Activated CD4-positive, CD25-positive, alpha-beta regulatory T cell (primary cell): ENCODE measurements around the gene TBC1D7.

ENCODE experiments used
- DNase-seq, 4 experiments: peaks; one replicate each; lab custom pipeline; 2025; lab: John Stamatoyannopoulos, UW

Gene TBC1D7

DNA sequence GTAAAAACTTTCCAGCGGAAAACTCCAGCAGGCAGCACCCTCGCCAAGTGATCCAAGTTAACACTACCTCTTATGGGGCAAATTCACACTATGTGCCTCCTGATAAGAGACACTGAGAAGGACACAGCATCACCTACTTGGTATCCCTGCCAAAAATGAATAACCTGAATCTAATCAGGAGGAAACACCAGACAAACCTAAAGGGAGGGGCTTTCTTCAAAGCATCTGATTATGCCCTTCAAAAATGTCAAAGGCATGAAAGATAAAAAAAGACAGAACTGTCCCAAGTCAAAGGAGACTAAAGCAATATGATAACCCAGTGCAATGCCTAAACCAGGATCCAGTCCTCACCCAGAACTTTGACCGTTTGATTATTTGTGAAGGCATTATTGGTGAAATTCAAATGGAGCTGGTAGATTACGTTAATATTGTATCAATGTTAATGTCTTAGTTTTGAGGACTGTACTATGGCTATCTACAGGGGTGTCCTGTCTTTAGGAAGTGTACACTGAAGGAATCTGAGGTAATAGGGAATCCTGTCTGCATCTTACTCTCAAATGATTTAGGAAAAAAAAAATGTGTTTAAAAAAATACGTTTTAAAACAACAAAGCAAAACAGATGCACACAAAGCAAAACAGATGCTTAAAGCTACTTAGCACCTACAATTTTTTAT is 8.3 kb downstream of the TBC1D7 start:
- DNase-seq = no peak

DNA sequence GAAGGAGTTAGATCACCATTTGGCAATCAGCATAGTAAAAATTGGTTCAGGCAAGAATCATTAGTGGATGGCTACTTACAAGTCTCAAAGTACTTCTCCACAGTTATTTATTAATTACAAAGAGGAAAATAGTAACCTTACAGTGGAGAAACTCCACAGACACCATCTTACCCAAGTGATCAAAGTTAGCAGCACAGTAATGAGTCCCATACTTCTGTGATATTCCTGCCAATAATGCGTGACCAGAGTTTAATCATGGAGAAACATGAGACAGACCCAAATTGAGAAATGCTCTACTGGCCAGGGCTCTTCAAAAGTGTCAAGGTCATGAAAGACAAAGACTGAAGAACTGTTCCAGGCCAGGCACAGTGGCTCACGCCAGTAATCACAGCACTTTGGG is 9.5 kb downstream of the TBC1D7 start:
- no peak for DNase-seq

DNA sequence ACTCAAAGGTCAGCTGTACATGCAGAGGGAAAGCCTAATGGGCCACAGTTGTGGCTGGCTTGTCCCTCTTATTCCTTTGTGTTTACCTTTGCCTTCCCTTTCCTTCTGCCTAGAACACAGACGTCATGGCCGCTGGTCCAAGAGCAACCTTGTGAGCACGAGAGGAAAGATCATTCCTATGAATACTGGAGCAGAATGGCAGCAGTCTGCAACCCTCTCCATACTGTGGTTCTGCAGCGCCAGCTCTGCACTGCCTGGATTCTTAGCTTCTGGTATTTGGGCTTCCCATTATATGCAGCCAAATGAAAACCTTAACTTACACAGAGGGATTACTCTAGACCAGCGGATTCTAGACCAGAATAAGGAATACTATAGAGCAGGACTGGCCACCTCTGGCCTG is 12.4 kb downstream of the TBC1D7 start:
- DNase-seq = no peak

DNA sequence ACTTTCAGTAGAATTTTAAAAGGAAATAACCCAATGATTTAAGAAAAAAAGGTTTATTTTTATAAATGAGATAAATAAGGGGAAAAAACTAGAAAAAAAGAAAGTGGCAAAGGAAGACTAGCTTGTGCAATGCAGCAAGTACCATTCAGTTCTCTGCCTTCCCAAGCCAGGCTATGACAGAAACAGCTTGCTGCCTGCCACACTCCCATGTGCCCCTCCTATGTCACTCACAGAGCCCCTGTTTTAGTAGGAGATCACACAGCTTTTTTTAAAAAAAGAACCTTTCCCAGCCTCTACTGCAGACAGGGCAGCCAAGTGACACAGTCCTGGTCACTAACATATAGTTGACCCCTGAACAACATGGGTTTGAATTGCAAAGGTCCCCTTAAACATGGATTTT is 13.5 kb downstream of the TBC1D7 start:
- no peak for DNase-seq

DNA sequence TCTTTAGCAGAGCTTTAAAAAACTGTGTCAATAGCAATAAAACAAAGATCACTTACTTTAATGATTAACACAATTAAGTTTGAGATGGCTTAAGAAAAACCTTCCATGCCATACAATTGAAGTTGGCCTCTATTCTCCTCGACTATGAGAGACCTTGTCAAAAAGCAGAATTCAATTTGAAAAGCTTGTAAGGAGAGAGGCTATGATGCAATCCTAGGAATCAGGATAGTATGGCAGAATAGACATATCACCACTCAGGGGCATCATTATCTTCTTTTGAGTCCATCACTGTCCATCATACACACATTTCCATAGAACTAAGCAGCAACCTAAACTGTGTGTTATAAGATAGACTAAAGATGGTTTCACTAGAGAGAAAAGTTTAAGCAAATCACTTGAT is 17.2 kb downstream of the TBC1D7 start:
- DNase-seq = no peak

DNA sequence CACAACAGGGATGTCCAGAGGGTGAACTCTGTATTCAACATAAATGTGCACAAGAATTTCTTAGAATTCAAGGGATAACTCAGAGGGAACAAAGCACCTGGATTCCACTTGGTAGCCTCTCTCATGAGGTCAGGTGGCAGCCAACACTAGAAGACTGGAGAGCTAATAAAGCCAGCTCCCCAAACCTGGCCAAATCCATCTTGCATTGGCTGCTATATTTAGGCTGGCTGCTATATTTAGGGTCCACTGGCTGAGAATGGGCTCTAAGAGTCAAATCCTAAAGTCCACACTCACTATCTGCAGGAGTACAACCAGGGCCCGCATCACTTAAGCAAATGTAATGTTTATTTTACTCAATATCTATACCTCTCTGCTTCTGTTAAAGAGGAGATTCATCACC is 20.0 kb downstream of the TBC1D7 start:
- no peak for DNase-seq

DNA sequence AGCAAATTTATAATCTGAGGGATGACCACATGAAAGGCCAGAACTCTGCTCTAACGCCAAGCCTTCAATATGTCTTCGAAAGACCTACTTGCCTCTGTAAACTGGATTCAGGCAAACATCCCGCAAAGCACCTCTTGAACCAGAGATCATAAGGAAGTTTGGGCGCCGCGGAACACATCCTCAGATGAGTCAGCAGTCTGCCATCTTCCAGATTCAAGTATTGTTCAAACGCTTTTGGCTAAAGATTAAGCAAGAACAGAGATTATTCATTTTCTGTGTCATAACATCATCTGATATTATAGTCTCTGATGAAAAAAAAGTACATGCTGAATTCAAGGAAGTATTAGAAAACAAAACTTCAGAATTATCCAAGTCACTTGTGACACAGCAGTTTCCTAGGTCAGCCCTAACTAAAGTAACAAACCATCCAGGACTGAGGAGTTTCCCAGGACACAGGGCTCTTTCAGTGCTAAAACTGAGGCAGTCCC is 20.8 kb downstream of the TBC1D7 start:
- no peak for DNase-seq

DNA sequence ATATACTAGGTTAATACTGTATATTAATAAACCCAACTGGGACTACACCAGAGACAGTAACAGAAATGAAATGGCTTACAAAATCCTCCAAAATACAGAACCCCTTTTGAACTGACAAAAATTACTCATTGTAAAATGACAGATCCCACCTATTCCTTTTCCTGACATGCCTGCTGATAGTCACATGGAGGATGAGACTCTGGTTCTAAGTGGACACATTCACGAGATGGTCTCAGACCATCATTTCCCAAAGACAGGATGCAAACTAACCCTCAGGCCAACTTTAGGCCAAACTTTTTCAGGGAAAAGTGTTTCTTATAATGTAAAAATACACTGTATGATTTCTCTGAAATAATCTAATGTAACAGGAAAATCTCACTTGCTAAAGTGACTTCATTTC is 22.5 kb downstream of the TBC1D7 start:
- DNase-seq = no peak

DNA sequence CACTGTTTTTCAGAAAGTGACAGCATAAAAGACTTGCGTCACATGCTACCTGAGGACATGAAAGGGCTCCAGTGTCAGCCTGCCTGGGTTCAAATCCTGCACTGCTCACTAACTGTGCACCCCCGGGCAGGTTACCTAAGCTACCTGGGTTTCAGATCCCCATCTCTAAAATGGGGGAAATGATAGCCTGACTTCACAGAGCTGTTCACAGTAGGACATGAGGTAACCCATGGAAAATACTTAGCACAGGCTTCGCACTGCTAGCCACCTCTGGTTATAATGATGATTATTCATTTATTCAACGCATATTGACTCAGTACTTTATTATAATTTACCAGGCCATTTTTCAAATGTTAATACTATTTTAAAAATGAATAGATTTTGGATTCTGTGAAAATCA is 23.0 kb downstream of the TBC1D7 start:
- no peak for DNase-seq

DNA sequence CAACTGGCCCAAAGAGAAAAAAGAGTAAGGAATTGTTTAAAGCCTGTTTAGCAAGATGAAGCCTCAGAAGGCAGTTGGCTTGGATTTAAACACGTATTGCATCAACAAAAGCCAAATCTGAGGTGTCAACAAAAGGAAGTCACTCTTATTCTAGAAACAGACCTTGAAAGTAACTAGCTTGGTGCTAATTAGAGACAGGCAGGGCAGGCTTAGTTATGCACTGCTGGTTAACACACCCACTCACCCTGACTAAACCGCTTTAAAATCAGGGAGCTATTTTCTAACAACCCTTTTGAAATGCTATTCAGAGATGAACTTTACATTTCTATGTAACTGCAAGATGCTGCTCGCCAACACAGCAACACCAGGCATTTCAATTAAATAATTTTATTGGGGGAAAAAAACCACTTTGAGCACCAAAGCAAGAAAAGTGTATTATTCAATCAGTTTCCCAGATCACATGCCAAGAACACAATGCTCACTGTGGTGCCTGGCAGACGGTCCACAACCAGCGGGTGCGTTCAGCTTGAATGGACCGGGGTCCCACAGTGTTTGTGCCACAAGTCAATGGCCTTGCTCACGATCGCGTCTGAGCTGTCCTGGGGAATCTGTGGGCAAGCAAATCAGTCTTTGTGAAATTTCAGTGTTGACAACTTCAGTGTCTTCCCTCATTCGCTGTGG is 23.6 kb downstream of the TBC1D7 start:
- DNase-seq = no peak

DNA sequence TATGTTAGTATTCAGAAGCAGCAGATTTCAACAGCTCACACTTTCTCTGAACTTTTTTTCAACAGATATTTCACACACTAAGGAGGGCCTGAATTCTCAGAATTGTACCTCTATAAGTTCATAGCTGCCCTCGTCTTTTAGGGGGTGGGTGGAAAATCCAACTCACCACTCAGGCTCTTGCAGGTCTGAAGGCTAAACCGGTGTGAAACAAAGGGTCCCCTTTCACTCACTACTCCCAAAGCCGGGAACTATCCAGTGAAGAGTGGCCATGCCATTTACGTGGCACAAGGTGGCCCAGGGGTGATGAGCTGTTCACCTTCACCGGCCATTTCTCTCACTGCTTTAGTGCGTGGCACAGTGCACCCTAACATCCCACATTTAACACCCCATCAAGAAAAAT is 24.2 kb downstream of the TBC1D7 start:
- no peak for DNase-seq

DNA sequence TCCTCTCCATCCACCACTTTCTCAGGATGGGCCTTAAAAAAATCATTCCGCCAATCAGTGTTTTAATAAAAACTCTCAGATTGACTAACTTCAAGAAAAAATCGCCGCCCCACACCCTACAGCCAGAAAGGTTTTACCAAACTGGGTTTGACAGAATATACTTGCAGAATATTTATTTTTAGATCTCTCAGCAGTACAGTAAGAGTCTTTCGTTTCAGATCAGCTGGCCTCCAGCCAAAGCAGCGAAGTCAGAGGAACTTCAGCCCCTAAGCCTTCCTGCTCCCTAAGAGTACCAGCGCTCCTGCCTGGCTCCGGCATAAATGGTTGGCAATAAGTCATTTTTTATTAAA is 24.7 kb downstream of the TBC1D7 start:
- no peak for DNase-seq

DNA sequence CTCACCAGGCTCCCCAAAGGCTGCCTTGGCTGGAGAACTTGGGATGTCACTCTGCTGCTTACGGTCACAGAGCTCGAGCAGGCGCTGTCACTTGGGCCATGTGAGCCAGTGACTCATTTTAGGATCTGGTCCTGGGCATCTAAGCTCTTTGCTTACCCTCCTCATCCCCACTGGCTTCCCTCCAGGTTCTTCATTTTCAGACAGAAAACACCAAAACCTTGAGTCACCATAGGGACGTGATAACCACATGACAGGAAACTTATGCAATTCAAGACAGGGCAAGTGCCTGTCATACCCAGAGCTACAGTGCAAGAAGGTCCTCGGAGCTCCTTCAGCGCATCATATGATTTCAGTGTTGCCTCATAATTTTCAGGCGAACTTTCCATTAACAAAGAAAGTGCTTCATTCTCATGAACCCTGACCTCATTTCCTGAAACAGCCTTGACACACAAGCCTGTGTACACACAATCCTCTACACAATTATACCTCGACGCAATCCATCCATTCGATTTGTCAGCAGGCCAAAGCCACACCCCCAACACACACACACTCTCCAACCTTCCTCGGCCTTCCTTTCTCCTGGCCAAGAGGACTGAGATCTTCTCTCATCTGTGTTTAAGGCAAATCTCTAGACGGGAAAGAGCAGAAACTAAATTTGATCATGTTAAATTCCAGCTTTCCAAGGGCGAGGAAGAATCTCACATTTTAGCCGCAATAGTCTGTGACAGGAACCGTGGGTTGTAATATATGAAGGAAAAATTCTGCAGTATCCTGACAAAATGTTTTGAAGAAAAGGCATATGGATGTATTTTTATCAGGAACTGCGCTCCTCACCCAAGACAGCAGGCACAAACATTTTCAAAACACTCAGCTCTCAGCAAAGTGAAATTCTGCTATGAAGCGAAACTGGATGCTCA is 25.3 kb downstream of the TBC1D7 start:
- no peak for DNase-seq

DNA sequence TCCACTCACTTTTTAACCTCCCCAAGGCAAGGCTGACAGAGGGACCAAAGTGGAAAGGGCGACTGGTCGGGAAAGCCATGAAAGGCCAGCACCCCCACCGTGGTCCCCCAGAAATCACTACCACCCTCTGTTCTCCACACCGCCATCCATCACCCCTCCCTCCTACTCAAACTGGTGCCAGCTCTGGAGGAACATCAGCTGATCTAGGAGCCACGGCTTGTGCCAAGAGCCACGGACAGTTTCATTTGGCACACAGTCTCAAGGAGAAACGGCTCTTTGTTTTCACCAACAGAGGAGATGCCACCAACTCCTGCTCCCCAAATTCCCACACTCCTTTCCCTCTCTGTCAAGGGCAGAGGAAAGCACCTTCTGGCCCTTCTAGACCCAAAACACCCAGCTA is 26.0 kb downstream of the TBC1D7 start:
- DNase-seq = no peak

DNA sequence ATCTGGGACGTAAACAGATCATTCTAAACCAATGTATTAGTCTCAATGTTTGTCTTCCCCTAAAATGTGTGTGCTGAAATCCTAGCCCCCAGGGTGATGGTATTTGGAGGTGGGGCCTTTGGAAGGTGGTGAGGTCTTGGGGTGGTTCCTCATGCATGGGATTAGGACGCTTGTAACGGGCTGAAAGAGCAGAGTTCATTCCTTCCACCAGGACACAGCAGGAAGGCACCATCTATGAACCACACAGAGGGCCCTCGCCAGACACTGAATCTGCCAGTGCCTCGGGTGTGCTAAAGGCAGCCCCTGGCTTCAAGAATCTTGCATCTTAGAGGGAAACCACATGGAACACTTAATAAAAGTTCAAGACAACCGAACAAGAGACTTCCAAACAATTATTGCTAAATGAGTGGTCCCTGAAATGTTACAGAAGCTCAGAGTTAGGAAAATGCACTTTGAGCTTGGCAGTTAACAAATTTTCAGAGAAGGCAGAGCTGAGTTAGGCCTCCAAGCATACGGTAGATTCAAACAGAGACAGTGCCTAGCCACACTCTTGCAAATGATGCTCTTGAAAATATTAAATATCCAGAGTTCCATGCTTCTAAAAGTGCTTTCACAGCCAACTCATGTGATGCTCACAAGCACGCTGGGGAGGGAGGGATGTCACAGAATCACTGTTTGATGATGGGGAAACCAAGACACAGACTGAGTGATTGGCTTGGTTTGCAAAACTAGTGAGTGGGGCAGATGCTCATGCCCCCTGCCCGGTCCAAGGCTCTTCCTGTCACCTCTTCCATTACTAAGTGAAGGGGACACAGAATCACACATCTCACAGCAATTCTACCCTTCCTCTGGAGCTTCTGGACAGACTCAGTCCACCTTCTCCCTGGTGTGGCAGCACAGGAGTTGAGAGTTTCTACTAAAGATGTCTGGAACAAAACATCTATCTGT is 27.4 kb downstream of the TBC1D7 start:
- no peak for DNase-seq

DNA sequence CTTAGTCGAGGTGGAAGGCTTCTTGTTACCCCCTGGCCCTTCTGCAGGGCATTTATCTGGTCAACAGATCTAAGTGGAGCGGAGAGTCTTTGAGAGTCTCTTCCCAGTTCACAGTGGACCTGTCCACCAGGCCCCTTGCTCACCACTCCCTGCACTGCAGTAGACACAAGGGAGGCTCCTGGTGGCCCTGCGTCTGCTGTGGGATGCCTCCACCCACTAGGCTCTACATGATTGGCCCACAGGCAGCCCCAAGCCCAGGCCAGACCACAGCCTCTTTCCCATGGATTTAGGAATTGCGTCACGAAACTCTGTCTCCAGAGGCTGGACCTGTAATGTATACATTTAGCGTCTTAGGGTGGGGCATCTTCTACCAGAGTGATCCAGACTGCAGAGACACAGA is 28.4 kb downstream of the TBC1D7 start:
- no peak for DNase-seq

DNA sequence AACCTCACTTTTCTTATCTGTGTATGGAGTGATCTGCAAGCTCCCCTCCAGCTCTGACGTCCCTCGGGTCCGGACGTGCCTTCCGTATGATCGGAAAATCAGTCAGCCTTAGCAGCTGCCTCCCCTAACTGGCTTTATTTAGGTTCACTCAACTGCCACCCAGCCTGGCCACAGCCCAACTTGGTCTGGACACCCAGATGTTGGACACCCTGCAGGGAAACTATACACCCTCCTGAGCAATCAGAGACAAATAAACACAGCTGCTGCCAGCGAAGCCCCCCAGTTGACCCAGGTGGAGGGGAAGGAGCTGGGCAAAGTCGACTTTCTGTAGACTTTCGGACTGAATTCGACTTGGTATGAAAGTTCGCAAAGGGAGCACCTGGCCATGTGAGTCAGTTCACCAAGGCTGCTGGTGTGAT is 28.9 kb downstream of the TBC1D7 start:
- no peak for DNase-seq

DNA sequence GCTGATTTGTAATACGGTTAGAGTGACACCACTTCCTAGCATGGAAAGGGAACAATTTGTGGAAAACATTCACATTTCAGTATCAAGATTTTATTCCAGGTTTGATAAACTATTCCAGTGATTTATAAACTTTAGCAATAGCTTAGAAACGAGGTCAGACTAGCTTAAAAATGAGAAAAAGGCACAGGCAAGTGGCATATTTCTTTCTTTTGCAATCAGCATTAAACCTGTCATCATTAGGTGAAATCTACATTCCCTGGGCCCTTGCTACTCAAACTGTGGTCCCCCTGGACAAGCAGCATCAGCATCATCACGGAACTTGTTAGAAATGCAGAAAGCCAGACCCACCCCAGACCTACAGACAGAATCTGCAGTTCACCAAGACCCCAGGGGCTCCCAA is 29.9 kb downstream of the TBC1D7 start:
- DNase-seq = no peak

DNA sequence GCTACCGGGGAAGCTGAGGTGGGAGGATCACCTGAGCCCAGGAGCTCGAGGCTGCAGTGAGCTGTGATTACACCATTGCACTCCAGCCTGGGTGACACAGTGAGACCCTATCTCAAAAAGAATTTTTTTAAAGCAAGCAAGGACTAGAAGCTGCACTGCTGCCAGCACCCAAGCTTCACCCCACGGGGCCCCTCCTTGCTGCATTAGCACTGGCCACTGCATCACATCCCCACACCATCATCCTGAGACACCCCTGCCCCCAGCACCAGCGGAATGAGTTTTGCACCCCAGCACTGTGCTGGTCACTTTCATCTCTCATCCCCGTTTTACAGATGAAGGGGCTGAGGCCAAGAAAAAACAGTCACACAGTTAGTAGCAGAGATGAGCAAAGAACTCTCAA is 30.9 kb downstream of the TBC1D7 start:
- DNase-seq = no peak

DNA sequence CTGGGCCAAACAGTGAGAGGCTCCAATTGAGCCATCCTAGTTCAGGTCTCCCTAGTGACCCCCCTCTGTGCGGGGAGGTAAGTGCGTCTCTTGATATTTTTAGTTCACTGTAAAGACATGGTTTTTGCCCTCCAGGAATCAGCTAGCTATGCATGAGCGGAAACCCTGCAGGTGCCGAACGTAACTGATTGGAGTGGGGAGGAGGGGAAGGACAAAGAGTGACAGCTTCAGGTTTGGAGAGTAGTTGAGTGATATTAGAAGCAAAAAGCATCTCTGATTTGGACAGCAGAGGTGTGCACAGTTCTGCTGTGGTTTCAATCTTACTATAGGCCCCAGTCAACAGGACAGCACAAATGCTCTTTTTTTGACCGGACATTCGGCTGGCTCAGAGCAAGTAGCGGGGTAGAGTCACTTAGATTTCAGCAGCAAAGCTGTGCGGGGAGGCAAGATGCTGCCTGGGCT is 31.8 kb downstream of the TBC1D7 start:
- DNase-seq = no peak

DNA sequence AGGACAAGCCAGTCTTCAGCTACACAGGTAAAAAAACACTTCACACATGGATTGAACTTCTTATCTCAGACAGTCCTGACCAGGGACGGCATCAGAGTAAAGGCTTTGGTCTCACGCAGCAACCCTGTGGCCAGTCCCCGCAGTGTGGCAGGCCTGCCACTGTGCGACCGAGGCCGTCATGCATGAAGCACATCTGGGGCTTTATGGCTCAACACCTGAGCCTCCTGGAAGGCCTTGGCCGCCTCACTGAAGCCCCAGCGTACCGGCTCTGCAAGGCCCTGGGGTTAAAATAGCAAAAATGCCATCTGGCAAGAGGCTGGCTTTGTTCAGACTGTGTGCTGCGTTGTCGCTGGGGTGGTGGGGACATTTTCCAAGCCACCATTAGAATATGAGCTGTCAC is 32.8 kb downstream of the TBC1D7 start:
- no peak for DNase-seq
